ENCODE results near the gene THSD7A. TPM values are rescaled to one million over a fixed set of nuclear protein-coding genes. Genes with fewer than 3 reads are reported as not detected.

The THSD7A gene
- polyA plus RNA-seq, 1 donor (not counting 4 experiments of a cell fraction or from before 2014, with no cell fraction given) = not detected

DNA sequence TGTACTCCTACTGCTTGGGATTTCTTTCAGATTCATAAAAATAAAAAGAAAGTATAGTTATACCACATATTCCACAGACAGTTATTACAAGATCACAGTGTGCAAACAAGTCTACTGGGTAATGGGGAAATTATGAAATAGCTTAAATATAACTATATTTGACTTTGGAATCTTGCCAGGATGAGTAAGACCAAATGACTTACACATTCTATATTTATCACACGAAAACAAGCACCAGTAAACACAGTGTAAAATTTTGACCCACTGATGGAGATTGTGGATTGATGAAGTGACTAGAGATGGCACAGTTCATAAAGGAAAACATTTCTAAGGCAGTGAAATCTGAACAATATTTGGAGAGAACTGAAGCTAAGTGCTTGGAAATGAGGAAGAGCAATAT, 339.7 kb downstream of the THSD7A start:
- H4K20me1 ChIP-seq (ENCODE audit: control insufficient read depth, extremely low read depth, insufficient read depth, low read length) = no peaks in the 10 kb centered on the region
- no peaks in the 10 kb centered on the region for H3K27me3 ChIP-seq (ENCODE audit: control insufficient read depth, extremely low read depth, insufficient read depth, low read length)
- FAIRE-seq (no peak), DNase-seq (ENCODE audit: low read depth, low spot score) (no peak)
- H3K79me2 ChIP-seq (ENCODE audit: control insufficient read depth, insufficient read depth, low read length) = no peaks in the 10 kb centered on the region
- H3K4me1 ChIP-seq (ENCODE audit: control insufficient read depth, extremely low read depth, insufficient read depth, low read length) = no peaks in the 10 kb centered on the region
- H3K9ac ChIP-seq (ENCODE audit: control insufficient read depth, extremely low read depth, insufficient read depth, low read length) = no peak overlapping the region
- no peak overlapping the region for H3K4me2 ChIP-seq (ENCODE audit: control insufficient read depth, extremely low read depth, insufficient read depth, low read depth, low read length)
- H3K9me3 ChIP-seq (ENCODE audit: control insufficient read depth, low read depth, low read length) = no peaks in the 10 kb centered on the region
- H3K36me3 ChIP-seq (ENCODE audit: control insufficient read depth in 2 of 2, extremely low read depth in 1 of 2, insufficient read depth in 2 of 2, low read length in 2 of 2) = no peaks in the 10 kb centered on the region
- no peak overlapping the region for H2AFZ ChIP-seq (ENCODE audit: control insufficient read depth, low read length)
- no peak overlapping the region for H3K27ac ChIP-seq (ENCODE audit: control insufficient read depth, insufficient read depth, low read length)
- dilution Hi-C loops (cut with MboI; ENCODE audit: extremely low pct_ligation_motif_present, low sequenced_read_pairs) = no loop called here
- no peaks in the 10 kb centered on the region for H3K9me1 ChIP-seq (ENCODE audit: control insufficient read depth, extremely low read depth, insufficient read depth, low read length)
- no peak for TF ChIP-seq EZH2 (IDR thresholded peaks at IDR 0.05; ENCODE audit: low read length)
- TF ChIP-seq, protein P1, sequence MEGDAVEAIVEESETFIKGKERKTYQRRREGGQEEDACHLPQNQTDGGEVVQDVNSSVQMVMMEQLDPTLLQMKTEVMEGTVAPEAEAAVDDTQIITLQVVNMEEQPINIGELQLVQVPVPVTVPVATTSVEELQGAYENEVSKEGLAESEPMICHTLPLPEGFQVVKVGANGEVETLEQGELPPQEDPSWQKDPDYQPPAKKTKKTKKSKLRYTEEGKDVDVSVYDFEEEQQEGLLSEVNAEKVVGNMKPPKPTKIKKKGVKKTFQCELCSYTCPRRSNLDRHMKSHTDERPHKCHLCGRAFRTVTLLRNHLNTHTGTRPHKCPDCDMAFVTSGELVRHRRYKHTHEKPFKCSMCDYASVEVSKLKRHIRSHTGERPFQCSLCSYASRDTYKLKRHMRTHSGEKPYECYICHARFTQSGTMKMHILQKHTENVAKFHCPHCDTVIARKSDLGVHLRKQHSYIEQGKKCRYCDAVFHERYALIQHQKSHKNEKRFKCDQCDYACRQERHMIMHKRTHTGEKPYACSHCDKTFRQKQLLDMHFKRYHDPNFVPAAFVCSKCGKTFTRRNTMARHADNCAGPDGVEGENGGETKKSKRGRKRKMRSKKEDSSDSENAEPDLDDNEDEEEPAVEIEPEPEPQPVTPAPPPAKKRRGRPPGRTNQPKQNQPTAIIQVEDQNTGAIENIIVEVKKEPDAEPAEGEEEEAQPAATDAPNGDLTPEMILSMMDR (optimal IDR thresholded peaks at IDR 0.05 in 1 of 3, IDR thresholded peaks at IDR 0.05 in 1 of 3, conservative IDR thresholded peaks at IDR 0.05 in 1 of 3; ENCODE audit: extremely low read depth in 1 of 3, insufficient read depth in 2 of 3, low read length in 3 of 3) = no peak
- no peak overlapping the region for H3K4me3 ChIP-seq (ENCODE audit: control insufficient read depth in 2 of 3, extremely low read depth in 1 of 3, insufficient read depth in 2 of 3, low read depth in 1 of 3, low read length in 3 of 3)

DNA sequence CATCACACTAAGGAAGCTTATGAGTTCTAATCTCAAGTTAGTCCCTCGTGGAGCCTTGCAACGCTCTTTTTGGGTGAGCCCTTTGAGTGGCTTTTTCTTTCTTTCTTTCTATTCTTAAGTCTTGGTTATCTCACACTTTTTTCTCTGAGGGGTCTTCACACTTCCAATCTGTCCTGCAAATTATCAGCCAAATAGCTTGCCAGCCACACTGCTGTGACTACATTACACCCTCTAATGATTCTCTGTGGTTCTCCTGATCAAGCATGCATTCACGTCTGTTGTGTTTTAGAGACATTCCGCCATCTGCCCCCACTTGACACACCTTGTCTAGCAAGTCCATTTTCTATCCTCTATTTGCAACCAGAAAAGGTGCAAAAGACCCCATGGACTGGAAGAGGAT, 340.2 kb downstream of the THSD7A start:
- FAIRE-seq = no peak
- H3K27me3 ChIP-seq (ENCODE audit: control insufficient read depth, extremely low read depth, insufficient read depth, low read length) = no peaks in the 10 kb centered on the region
- dilution Hi-C loops (cut with MboI; ENCODE audit: extremely low pct_ligation_motif_present, low sequenced_read_pairs) = no loop called here
- H3K4me1 ChIP-seq (ENCODE audit: control insufficient read depth, extremely low read depth, insufficient read depth, low read length) = no peaks in the 10 kb centered on the region
- H2AFZ ChIP-seq (ENCODE audit: control insufficient read depth, low read length) = no peak overlapping the region
- H3K9ac ChIP-seq (ENCODE audit: control insufficient read depth, extremely low read depth, insufficient read depth, low read length) = no peak overlapping the region
- H3K9me1 ChIP-seq (ENCODE audit: control insufficient read depth, extremely low read depth, insufficient read depth, low read length) = no peaks in the 10 kb centered on the region
- no peaks in the 10 kb centered on the region for H3K79me2 ChIP-seq (ENCODE audit: control insufficient read depth, insufficient read depth, low read length)
- no peak overlapping the region for H3K27ac ChIP-seq (ENCODE audit: control insufficient read depth, insufficient read depth, low read length)
- H3K36me3 ChIP-seq (ENCODE audit: control insufficient read depth in 2 of 2, extremely low read depth in 1 of 2, insufficient read depth in 2 of 2, low read length in 2 of 2) = no peaks in the 10 kb centered on the region
- no peak for DNase-seq (ENCODE audit: low read depth, low spot score)
- H3K9me3 ChIP-seq (ENCODE audit: control insufficient read depth, low read depth, low read length) = no peaks in the 10 kb centered on the region
- TF ChIP-seq EZH2 (IDR thresholded peaks at IDR 0.05; ENCODE audit: low read length) = no peak
- TF ChIP-seq, protein P1 (optimal IDR thresholded peaks at IDR 0.05 in 1 of 3, IDR thresholded peaks at IDR 0.05 in 1 of 3, conservative IDR thresholded peaks at IDR 0.05 in 1 of 3; ENCODE audit: extremely low read depth in 1 of 3, insufficient read depth in 2 of 3, low read length in 3 of 3) = no peak
- no peak overlapping the region for H3K4me2 ChIP-seq (ENCODE audit: control insufficient read depth, extremely low read depth, insufficient read depth, low read depth, low read length)
- no peak overlapping the region for H3K4me3 ChIP-seq (ENCODE audit: control insufficient read depth in 2 of 3, extremely low read depth in 1 of 3, insufficient read depth in 2 of 3, low read depth in 1 of 3, low read length in 3 of 3)
- no peaks in the 10 kb centered on the region for H4K20me1 ChIP-seq (ENCODE audit: control insufficient read depth, extremely low read depth, insufficient read depth, low read length)

Data from keratinocyte (primary cell).